Measurements from ENCODE around the gene OR51I2. TPM values are rescaled to one million over a fixed set of nuclear protein-coding genes. Genes with fewer than 3 reads are reported as not detected.

Gene OR51I2
- total RNA-seq, 1 donor from 2014 or later, result not detected

- DNase-seq (ENCODE audit: low spot score in 2 of 2), result no peak
- FAIRE-seq, result no peak
Observed at GRCh38 chr11:5505363-5506048, 56.4 kb downstream of the OR51I2 start.

Other genes starting within 250 kb of the OR51I2 start
- gene OR51V1, start 248.6 kb upstream of the OR51I2 start, total RNA-seq, result not detected
- 552 TPM for gene HBB, start 222.3 kb upstream of the OR51I2 start, total RNA-seq
- not detected for gene HBD, start 214.8 kb upstream of the OR51I2 start, total RNA-seq
- gene HBG1, start 199.5 kb upstream of the OR51I2 start, total RNA-seq, result 2.0 TPM
- 2,646 TPM for gene HBG2, start 194.5 kb upstream of the OR51I2 start, total RNA-seq
- gene HBE1, start 179.4 kb upstream of the OR51I2 start, total RNA-seq, result 15.1 TPM
- gene OR51B4, start 147.4 kb upstream of the OR51I2 start, total RNA-seq, result 0.41 TPM
- 0.41 TPM for gene OR51B2, start 125.0 kb upstream of the OR51I2 start, total RNA-seq
- gene OR51B5, start 105.8 kb upstream of the OR51I2 start, total RNA-seq, result 0.82 TPM
- gene OR51B6, start 97.8 kb upstream of the OR51I2 start, total RNA-seq, result not detected
- gene OR51M1, start 65.5 kb upstream of the OR51I2 start, total RNA-seq, result not detected
- not detected for gene OR51Q1, start 27.2 kb upstream of the OR51I2 start, total RNA-seq
- not detected for gene OR51I1, start 7.8 kb upstream of the OR51I2 start, total RNA-seq
- gene OR52D1, start 39.4 kb downstream of the OR51I2 start, total RNA-seq, result not detected
- under 0.01 TPM for gene UBQLN3, start 60.6 kb downstream of the OR51I2 start, total RNA-seq
- gene UBQLNL, start 67.4 kb downstream of the OR51I2 start, total RNA-seq, result under 0.01 TPM
- 0.41 TPM for gene OR52H1, start 99.2 kb downstream of the OR51I2 start, total RNA-seq
- not detected for gene OR52B6, start 131.6 kb downstream of the OR51I2 start, total RNA-seq
- gene TRIM6, start 147.3 kb downstream of the OR51I2 start, total RNA-seq, result 0.41 TPM
- 1.6 TPM for gene TRIM34, start 175.7 kb downstream of the OR51I2 start, total RNA-seq
- 4.5 TPM for gene TRIM5, start 235.8 kb downstream of the OR51I2 start, total RNA-seq
- 9.4 TPM for gene TRIM22, start 240.5 kb downstream of the OR51I2 start, total RNA-seq